GM18907 (cell line): Measurements from ENCODE around the gene INKA2.

ENCODE experiments used
- ATAC-seq: cut with Tn5 transposase; IDR thresholded peaks from one replicate; pipeline ENCODE4 v1.9.1; 2021; ENCODE audit warnings: mild to moderate bottlenecking, moderate library complexity; ENCODE audit not compliant: unreplicated experiment

The INKA2 gene

DNA sequence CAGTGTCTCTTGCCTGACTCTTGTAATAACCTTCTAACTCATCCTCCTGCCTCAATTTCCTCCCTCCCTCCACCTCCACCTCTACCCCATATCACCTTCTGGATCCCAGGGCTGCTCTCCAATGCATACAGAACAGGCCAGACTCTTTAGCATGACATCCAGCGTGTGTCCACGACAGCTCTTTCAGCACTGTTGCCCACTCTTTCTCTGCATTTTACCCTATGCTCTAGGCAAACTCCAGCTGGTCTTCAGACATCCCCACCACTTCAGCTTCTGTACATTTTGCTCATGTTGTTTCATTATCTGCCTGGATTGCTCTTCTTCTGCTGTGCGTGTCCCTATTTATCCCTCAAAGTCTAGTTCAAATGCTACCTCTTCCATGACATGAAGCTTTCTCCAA, 4.8 kb downstream of the INKA2 start:
- no peak for ATAC-seq

DNA sequence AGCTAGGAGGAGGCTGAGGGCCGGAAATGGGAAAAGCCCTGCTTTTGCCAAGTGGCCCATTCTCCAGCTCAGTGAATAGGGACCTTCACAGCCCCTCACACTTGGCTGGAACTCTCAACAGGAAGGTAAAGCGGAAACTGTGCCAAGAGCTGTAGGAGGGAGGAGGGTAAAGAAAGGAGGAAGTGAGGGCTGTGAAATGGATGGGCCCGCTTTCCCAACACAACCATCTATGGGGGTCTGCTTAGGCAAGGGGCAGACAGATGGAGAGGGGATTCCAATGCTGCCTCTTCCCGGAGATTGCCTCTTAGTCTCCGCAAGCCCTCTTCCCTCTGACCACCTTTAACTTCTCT, 5.2 kb downstream of the INKA2 start:
- no peak for ATAC-seq

DNA sequence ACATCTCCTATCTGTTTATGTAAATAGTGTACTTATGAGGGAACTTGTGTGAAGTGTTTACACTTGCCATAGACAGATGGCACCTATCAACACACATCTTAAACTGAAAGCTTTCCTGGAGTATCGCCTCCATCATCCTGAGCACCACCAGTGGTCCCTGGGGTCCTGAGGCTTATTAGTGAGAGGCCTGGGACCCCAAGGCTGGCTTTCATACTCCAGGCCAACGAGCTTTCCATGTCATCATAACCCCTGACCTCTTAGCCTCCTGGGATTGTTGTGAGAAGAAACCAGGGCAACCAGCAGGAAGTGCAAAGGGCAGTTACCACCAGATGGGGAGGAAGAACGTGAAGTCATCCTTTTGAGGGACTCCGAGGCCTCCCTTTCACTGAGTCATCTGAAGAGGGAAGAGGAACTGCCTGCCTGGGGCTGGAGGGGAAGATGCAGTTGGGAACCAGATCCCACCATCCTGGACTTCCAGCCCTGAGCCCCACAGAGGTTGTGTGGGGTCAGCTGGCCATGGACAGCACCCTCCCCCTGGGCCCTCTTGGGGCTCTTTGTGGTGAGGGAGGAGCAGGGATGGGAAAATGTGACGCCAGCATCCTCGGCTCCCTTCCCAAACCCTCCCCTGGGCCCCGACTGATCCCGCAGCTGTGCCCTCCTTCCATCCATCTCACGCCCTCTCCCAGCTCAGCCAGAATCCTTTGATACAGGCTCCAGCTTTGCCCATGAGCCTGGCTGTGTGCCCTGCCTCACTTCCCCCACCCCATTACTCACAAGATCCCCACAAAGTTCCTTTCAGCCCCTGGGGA, 5.8 kb downstream of the INKA2 start:
- no peak for ATAC-seq

DNA sequence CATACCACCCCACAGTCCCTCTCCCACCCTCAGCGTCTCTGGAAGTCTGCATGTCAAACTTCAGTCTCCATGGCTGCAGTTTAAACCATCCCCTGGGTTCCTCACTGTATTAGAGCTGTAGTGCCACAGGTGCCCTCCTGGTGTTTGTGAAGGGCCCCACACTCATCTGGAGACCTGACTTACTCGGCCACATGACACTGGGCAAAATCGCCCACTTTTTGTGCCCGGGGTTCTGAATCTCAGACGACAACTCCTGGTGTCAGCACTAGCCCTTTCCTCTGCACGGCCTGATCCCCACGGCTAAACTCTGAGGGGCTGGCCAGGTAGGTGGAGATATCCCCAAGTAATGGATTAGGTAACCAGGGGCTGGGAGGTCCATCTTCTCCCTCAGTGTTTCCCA, 6.5 kb downstream of the INKA2 start:
- no peak for ATAC-seq

DNA sequence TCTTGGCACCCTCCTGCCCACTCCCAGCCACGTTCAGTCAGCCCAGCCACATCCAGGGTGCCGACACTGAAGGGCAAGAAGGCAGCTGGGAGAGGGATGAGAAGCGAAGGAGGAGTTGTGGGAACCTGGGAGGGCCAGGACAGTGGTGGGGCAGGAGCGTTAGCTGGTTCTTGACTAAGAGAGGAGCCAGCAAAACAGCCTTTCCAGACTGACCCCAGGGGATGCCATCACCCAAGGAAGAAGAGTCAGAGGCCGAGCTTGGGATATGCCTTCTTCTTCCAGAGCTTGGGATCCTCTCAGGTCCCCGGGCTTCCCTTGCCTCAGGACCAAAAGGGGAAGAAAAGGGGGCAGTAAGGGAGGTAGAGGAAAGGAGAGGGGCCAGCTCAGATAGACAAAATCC, 7.2 kb downstream of the INKA2 start:
- no peak for ATAC-seq

DNA sequence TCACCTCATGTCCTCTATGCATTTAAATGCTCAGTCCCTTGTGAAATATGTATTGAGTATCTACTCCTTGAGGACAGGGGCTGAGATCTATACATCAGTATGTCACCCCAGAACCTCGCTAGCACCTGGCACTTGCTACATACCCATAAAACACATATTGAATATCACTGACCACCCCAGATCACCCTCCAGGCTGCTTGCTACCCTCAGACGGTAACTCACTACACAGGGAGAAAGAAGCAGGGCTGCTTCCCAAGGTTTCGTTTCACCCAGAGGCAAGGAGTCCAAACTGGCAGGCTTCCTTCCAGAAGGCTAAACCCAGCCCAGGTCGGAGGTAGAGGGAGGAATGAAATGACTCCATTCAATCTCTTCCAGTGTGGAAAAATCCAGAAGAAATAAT, 8.5 kb downstream of the INKA2 start:
- ATAC-seq, result no peak

DNA sequence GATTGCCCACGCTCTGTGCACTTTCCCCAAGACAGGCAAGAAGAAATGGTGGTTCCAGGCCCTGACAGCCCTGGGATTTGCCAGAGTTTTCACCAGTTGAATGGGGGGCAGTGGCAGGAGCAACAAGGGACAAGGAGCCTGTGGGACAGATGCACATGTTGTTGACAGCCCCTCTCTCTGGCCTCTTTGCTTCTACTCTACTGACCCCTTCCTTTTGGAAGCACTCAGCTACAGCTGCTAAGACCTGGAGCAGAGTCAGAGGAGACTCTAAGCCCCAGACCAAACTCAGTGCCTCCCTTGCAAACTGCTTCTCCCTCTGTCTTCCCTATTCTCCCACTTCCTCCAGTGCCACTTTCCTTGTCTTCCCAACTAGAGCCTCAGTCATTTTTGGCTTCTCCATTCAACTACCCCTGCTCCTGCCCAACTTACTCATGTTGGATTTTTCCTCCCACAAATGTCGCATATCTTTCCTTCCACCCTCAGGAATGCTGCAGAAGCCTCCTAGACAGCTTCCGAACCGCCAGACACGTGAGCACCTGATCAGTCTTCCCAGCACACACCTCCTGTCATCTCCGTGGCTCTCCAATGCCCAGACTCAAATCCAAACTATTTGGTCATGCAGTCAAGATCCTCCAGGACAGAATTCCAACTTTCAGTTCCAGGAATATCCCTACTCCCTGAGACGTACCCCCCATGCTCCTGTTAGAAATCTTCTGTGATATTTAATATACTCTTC, 9.1 kb downstream of the INKA2 start:
- ATAC-seq, result no peak

DNA sequence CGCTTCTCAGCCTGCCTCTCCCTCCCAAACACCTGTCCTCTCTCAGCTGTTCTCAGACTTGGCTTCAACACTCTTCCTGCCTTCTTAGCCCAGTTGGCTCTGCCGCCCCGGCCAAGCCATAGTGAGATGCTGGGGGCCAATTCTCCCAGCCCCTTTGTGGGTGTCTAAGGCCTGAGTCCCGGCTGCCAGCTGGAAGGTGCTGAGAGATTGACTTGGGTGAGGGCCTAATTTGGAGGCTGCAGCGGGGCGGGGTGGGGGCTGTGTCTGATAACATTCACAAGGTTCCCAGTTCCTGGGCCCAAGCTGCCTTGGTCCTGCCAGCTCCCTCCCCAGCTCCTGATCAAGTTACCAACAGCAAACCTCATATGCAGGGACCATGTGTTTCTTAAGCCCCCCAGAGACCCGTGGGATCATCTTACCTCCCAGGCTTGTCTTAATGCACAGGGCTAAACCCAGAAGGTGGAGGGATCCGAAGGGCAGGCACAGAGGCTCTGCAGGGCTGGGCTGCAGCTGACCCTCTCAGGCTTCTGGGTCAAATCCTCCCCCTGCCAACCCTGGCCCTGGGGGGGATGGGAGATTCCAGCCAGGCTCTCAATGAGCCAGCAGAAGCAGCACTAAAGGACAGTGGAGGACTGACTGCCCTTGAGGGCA, 9.8 kb downstream of the INKA2 start:
- no peak for ATAC-seq

DNA sequence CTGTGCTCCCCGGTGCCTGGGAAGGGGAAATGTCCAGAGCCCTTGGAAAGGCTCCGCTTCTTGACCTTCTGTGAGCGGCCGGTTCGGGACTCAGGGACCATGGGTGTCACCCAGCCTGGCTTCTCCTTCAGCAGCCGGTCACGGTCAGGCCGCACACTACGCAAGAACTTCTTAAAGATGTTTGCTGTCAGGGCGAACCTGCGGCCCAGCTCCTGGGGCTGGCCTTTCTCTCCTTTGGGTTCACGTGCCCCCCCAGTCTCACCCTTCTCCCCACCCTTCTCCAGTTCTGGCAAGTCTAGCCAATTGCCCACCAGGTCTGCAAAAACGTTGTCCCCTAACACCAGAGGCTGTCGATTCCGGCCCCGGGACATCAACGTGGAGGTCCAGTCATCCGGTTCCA, 12.1 kb downstream of the INKA2 start:
- no peak for ATAC-seq

DNA sequence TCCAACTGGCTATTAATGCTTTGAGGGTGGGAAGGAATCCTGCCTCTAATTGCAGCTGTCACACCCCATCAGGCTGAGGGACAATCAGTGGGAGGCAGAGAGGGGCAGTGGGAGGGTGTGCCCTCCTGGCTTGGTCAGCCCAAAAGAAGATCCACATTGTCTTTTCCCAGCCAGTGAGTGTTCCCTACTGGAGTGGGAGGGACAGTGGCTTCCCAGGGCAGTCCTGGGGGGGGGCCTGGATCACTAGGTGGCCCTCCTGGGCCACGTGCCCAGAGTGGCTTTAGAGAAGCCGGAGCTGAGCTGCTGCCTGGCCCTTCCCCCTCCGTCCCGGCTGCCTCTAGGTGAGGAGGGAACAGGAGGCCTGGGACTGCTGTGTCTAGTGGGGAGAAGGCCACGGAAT, 14.0 kb downstream of the INKA2 start:
- ATAC-seq, result no peak

DNA sequence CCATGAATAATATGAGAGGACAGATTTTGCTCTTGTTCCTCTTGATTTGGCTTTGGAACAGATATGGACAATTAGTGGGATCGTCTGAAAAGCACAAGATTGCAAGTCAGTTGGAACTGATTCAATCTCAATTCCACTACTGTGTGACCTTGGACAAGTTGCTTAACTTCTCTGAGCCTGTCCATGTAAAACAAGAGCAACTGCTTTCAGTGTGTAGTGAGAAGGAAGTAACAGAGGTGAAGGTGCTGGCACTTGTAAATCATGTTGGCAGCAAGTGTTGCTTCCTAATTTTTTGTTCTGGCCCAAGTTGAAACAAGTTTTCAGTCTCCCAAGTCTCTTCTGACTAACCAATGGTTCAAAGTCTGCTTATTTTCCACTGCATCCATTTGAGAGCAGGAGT, 15.3 kb downstream of the INKA2 start:
- no peak for ATAC-seq

DNA sequence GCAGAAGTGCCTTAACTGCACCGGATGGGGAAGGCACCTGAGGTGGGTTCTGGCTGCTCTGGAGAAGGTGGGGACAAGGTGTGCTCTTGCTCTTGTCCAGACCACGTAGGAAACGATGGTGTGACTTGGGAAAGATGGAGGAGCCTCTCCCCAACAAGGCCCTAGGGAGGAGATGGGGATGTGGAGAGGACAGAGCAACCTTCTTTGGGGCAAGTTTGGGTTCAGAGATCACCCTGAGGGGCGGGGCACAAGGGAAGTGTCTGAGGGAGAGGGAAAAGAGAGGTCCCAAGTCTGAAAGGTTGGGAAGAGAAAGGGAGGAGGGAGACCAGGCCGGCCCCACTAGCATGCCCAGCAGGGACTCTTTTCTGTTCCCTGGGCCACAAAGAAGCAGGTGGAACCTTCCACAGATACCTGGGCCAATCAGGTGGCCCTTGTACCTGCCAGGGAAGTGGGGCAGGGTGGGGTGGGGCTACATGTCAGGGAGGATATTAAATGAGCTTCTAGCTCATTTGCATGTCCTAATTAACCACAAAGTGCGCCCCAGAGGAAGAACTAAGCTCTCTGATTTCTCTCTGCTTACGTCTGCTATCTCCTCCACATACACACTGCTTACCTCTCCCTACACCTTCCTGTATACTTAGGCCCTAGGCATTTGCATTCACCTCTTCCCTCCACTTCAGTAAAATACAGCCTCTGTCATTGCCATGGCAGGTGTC, 15.9 kb downstream of the INKA2 start:
- ATAC-seq, result no peak

DNA sequence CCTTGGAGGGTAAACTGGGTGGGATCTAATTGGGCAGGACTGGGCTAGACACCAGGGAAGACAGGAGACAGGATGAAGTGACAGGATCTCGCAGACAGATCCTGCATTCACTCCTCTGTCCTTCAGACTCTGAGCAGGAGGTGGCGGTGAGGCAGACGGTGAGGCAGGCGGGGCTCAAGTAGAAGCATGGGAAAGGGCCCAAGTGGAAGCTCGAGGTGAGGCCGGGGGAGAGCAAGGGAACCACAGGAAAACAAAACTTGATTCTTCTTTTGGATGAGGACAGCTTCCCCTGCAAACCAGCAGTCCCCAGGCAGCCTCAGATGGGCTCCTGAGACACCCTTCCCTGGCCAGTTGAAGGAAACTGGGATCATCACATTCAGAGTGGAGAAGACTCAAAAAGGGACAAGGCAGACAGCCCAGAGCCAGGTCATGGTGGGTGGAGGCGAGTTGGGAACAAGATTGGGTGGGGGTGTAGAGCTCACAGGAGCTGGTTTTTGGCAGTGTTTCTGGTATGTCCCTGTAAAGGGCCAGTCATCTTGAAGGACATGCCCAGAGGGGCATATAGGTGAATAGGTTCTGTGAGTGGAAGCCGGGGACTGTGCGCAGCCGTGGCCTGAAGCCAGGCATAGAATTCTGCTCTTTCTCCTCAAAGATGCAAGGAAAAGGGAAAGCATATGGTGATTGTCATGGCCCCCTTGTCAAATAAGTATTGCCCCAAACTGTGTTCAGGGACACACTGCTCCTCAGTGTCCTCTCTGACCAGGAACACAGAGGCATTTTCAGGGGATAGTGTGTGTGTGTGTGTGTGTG, 18.0 kb downstream of the INKA2 start:
- ATAC-seq, result no peak

DNA sequence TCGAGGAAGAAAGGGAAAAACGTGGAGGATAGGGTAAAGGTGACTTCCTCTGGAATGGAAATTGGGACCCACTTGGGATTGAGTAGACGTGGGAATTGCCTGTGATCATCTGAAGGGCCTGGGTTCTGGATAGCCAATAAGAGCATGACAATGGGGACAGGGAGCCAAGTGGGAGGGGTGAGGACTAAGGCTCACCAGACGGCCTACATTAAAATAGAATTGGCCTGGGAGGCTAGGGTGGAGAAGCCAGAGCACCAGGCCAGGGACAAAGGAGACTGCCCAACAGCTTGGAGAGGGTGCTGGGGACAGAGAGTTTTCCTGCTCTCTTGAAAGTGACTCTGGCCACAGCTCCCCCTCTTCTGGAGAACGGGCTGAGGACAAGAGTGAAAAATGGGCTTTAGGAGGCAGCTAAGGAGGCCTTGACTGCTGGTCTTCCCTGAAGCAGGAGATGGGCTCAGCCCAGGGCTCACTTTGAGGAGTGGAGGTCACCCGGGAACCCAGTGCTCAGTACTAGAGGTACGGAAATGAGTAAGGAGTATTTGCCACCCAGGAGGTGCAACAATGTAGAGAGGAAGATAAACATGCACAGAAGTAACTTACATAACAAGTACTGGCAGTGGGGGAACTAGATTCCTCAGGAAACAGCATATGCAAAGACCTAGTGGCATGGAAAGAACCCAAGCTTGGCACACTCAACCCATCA, 18.8 kb downstream of the INKA2 start:
- no peak for ATAC-seq

DNA sequence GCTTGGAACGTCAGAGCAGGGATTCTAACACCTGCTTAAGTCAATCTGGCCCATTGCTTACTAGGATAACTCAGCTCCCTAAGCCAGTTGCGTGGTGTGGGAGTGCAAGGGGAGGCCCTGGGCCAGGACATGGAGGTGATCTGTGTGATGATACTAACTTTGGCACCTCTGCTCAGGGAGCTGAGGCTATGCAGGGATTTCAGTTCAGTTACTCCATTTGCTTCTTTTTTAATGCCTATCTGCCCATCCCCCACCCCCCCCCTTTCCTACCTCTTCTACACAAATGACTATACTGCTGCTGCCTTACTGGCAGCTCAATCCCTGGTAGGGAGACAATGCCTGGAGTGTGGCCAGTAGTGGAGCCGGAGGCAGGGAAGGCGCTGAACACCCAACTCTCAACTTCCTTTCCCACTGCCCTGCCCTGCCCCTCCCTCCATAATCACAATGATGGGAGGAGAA, 19.5 kb downstream of the INKA2 start:
- ATAC-seq, result no peak

DNA sequence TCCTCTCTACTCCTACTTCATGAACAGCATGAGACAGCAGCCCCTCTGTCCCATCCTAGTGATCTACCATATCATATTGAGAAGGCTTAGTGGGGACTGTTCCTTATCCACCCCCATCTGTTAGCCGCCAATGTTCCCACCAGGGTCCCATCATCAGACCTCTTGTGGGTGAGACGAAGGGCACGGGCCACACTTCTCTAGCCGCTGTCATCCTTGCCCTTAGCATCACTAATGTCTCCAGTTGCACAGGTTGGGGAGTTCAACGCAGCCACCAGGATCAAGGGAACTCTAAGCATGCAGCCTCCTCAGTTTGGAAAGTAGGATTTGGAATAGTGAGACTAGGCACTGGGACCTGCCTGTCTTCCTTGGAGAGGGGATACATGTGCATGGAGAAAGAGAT, 20.1 kb downstream of the INKA2 start:
- no peak for ATAC-seq

DNA sequence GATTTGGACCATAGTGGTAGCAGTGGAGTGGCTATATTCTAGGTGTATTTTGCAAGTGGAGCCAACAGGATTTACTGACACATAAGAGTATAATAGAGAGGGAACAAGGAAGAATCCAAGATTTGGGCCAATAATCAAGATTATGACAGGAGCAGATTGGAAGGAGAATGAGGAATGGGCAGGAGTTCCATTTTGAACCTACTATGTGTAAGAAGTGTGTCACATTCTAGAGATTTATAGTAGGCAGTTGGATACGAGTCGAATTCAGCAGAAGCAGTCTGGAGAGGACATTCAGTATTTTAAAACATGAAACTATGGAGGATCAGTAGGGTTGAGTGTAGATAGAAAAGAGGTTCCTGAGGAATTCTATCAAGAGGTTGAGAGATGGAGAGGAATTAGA, 21.7 kb downstream of the INKA2 start:
- ATAC-seq, result no peak

DNA sequence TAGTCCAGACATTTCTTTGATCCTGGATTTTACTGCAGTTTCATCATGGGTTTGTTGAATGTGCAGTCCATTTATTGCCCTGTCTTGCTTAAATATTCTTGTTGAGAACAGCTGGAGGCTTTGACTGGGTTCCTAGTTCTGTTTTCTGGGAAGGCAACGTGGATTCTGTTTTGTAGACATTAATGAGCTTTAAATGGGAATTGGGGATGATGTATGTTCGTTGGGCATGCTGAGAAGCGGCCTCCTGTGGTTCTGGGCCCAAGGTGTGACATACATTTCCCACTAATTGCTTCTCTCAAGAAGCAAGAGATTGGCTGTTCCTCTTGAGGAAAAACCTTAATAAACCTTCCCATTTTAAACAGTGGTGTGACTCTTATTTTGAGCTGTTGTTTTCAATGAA, 22.9 kb downstream of the INKA2 start:
- ATAC-seq, result no peak

DNA sequence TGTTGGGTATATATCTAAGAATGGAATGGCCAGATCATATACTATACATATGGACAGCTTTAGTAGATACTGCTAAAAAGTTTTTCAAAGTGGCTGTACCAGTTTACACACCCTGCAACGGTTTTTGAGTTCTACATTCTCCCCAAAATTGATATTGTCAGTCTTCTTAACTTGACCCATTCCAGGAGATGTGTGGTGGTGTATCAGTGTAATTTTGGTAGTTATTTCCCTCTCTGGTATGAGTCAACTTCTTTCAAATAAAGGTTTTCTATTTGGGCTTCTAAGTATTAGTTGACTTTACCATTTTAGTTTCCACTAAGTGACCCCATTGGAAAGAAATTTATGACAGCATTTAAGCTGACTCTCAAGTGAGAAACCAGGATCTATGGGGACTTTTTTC, 29.2 kb downstream of the INKA2 start:
- ATAC-seq, result no peak

DNA sequence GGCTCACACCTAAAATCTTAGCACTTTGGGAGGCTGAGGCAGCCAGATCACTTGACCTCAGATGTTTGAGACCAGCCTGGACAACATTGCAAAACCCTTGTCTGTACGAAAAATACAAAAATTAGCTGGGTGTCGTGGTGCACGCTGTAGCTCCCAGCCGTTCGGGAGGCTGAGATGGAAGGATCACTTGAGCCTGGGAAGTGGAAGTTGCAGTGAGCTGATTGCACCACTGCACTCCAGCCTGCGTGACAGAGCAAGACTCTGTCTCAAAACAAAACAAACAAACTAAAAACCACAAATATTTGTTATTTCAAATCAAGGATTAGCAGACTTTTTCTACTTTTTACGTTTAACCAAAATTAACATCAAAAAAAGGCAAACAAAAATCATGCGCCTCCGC, 31.3 kb downstream of the INKA2 start:
- no peak for ATAC-seq
